ENCODE data around the gene PKP4.

PKP4 gene

GRCh38 chr2:158716121-158716791 lies 259.5 kb downstream of the PKP4 start:
- DNase-seq (ENCODE audit: low read depth, low spot score) = no peak

- no peak for DNase-seq (ENCODE audit: low read depth, low spot score)
Measured at GRCh38 chr2:158716921-158717320, 260.2 kb downstream of the PKP4 start.

GRCh38 chr2:158717366-158718195 lies 260.8 kb downstream of the PKP4 start:
- no peak for DNase-seq (ENCODE audit: low read depth, low spot score)

- no peak for DNase-seq (ENCODE audit: low read depth, low spot score)
Measured at GRCh38 chr2:158718196-158718585, 261.4 kb downstream of the PKP4 start.

- DNase-seq (ENCODE audit: low read depth, low spot score) = no peak
Measured at GRCh38 chr2:158718851-158719250, 262.1 kb downstream of the PKP4 start.

GRCh38 chr2:158719403-158719802 lies 262.7 kb downstream of the PKP4 start:
- DNase-seq (ENCODE audit: low read depth, low spot score) = no peak

GRCh38 chr2:158722266-158723105 lies 265.7 kb downstream of the PKP4 start:
- DNase-seq (ENCODE audit: low read depth, low spot score) = no peak

GRCh38 chr2:158723181-158723838 lies 266.6 kb downstream of the PKP4 start:
- no peak for DNase-seq (ENCODE audit: low read depth, low spot score)

- DNase-seq (ENCODE audit: low read depth, low spot score) = no peak
Measured at GRCh38 chr2:158723921-158724802, 267.4 kb downstream of the PKP4 start.

- DNase-seq (ENCODE audit: low read depth, low spot score) = no peak
Measured at GRCh38 chr2:158724803-158725381, 268.1 kb downstream of the PKP4 start.

GRCh38 chr2:158725441-158725891 lies 268.7 kb downstream of the PKP4 start:
- no peak for DNase-seq (ENCODE audit: low read depth, low spot score)

GRCh38 chr2:158726911-158727592 lies 270.3 kb downstream of the PKP4 start:
- DNase-seq (ENCODE audit: low read depth, low spot score) = no peak

- no peak for DNase-seq (ENCODE audit: low read depth, low spot score)
Measured at GRCh38 chr2:158728422-158728821, 271.7 kb downstream of the PKP4 start.

- DNase-seq (ENCODE audit: low read depth, low spot score) = no peak
Measured at GRCh38 chr2:158729451-158729850, 272.7 kb downstream of the PKP4 start.

- DNase-seq (ENCODE audit: low read depth, low spot score) = no peak
Measured at GRCh38 chr2:158729873-158730620, 273.3 kb downstream of the PKP4 start.

GRCh38 chr2:158730621-158731140 lies 273.9 kb downstream of the PKP4 start:
- no peak for DNase-seq (ENCODE audit: low read depth, low spot score)

GRCh38 chr2:158731386-158731785 lies 274.6 kb downstream of the PKP4 start:
- DNase-seq (ENCODE audit: low read depth, low spot score) = no peak

All from activated naive CD8-positive, alpha-beta T cell treated with anti-CD3 and anti-CD28 coated beads, Interleukin-2, amount 50 U/mL, for 16 hours (primary cell).